GM12892 (cell line): ENCODE measurements around the gene MAP3K19.

Experiments
- POLR2A ChIP-seq: IDR thresholded peaks from 2 replicates; pipeline ENCODE4 v1.6.1; 2011; ENCODE audit warnings: low read depth, low read length, control low read depth
- POLR2AphosphoS5 ChIP-seq: IDR thresholded peaks from 2 replicates; pipeline ENCODE4 v1.6.1; 2011; ENCODE audit warnings: low read depth, low read length, control low read depth
- TAF1 ChIP-seq: IDR thresholded peaks from 2 replicates; pipeline ENCODE4 v1.6.1; 2011; ENCODE audit warnings: low read depth, mild to moderate bottlenecking, control low read depth, low read length, borderline replicate concordance

DNA sequence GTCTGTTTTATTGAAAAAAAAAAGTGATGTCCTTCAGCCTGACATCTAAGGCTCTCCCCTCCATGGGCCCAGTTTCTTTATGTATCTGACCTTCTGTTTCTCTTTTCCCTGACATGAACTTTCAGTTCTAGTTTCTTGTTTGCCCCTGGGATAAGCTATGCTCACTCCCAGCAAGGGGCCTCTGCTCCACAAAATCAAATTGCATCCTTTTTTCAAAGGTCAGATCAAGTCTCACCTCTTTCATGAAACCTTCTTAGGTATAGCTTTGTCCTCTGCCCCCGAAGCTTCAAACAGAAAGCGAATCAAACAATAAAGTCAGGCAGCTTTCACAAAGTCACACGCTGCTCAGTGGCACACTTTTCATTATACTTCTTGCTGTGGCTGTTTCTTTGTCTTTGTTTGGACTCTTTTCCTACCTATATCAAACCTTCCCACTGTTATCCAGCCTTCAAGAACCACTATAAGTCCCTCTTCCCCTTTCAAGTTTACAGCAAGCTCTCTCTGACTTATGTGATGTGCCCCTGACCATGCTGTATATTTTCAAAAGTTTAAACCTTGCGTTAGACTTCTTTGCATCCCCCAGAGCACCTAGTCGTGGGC, 23.3 kb downstream of the MAP3K19 start:
- TF ChIP-seq POLR2A = no peak
- no peak for TF ChIP-seq POLR2AphosphoS5
- TF ChIP-seq TAF1 = no peak
